HEK293 (cell line): ENCODE results near the gene FAM162B.

Experiments
- CTCF ChIA-PET: fragments of 350-600 bp; formaldehyde crosslinking; extraction: SDS; loops from one replicate; lab custom pipeline; 2021; ENCODE audit warnings: antibody characterized with exemption; lab: Yijun Ruan, JAX
- POLR2A ChIA-PET: fragments of 300-600 bp; formaldehyde crosslinking; extraction: SDS; loops from one replicate; lab custom pipeline; 2020; ENCODE audit warnings: antibody characterized with exemption, inconsistent platforms; lab: Yijun Ruan, JAX
- H3K27ac ChIP-seq: fragments of 200-500 bp; sonication (Bioruptor generic); 2 replicates; pipeline ENCODE4 v1.5.1; 2014; ENCODE audit warnings: low read depth, low read length, control low read depth, inconsistent platforms; ENCODE audit errors: extremely low read depth
- H3K36me3 ChIP-seq, 2 experiments: fragments of 200-500 bp in 1 of 2; sonication (Bioruptor generic) in 1 of 2; 1 replicate in 1 of 2; 2 replicates in 1 of 2; pipeline ENCODE4 v1.5.1; 2014 to 2017; ENCODE audit warnings: inconsistent platforms in 2 of 2, low read length in 2 of 2; ENCODE audit not compliant: control insufficient read depth in 2 of 2, insufficient read depth in 1 of 2
- H3K4me1 ChIP-seq: fragments of 200-500 bp; sonication (Bioruptor generic); 2 replicates; pipeline ENCODE4 v1.5.1; 2014; ENCODE audit warnings: mild to moderate bottlenecking, low read length, inconsistent platforms; ENCODE audit not compliant: control insufficient read depth, insufficient read depth
- H3K4me3 ChIP-seq: 2 replicates; pipeline ENCODE4 v1.5.1; 2011; ENCODE audit warnings: low read depth, mild to moderate bottlenecking, control low read depth, low read length, moderate library complexity
- H3K9me3 ChIP-seq: fragments of 200-500 bp; sonication (Bioruptor generic); 2 replicates; pipeline ENCODE4 v1.5.1; 2014; ENCODE audit warnings: low read depth, low read length, inconsistent platforms; ENCODE audit not compliant: control insufficient read depth, insufficient read depth
- GFI1B ChIP-seq: fragments of 450-650 bp; formaldehyde crosslinking; IDR thresholded peaks from 2 replicates; pipeline ENCODE4 v1.5.1; 2016; ENCODE audit warnings: missing biosample characterization, missing genetic modification characterization
- GLIS1 ChIP-seq: fragments of 450-650 bp; formaldehyde crosslinking; IDR thresholded peaks from 2 replicates; pipeline ENCODE4 v1.5.1; 2016; ENCODE audit warnings: missing biosample characterization, missing genetic modification characterization
- GLIS2 ChIP-seq: fragments of 450-650 bp; formaldehyde crosslinking; IDR thresholded peaks from 2 replicates; pipeline ENCODE4 v1.5.1; 2016; ENCODE audit warnings: missing biosample characterization, missing genetic modification characterization
- INSM2 ChIP-seq: fragments of 450-650 bp; formaldehyde crosslinking; IDR thresholded peaks from 2 replicates; pipeline ENCODE4 v1.5.1; 2016; ENCODE audit warnings: missing biosample characterization, missing genetic modification characterization
- KLF1 ChIP-seq: fragments of 450-650 bp; formaldehyde crosslinking; IDR thresholded peaks from 2 replicates; pipeline ENCODE4 v1.5.1; 2016; ENCODE audit warnings: missing biosample characterization, missing genetic modification characterization
- SP2 ChIP-seq: fragments of 450-650 bp; formaldehyde crosslinking; IDR thresholded peaks from 2 replicates; pipeline ENCODE4 v1.5.1; 2016; ENCODE audit warnings: missing biosample characterization, missing genetic modification characterization
- ZFP3 ChIP-seq: fragments of 450-650 bp; formaldehyde crosslinking; IDR thresholded peaks from 2 replicates; pipeline ENCODE4 v1.5.1; 2016; ENCODE audit warnings: low read depth, missing biosample characterization, missing genetic modification characterization
- ZNF132 ChIP-seq: fragments of 450-650 bp; formaldehyde crosslinking; IDR thresholded peaks from 2 replicates; pipeline ENCODE4 v1.5.1; 2017; ENCODE audit warnings: missing biosample characterization, missing genetic modification characterization, borderline replicate concordance
- ZNF157 ChIP-seq: fragments of 450-650 bp; formaldehyde crosslinking; IDR thresholded peaks from 2 replicates; pipeline ENCODE4 v1.5.1; 2016; ENCODE audit warnings: missing biosample characterization, missing genetic modification characterization
- ZNF169 ChIP-seq: fragments of 450-650 bp; formaldehyde crosslinking; IDR thresholded peaks from 2 replicates; pipeline ENCODE4 v1.5.1; 2016; ENCODE audit warnings: missing biosample characterization, missing genetic modification characterization
- ZNF174 ChIP-seq: fragments of 450-650 bp; formaldehyde crosslinking; IDR thresholded peaks from 2 replicates; pipeline ENCODE4 v1.5.0; 2017; ENCODE audit warnings: missing biosample characterization, mild to moderate bottlenecking, missing genetic modification characterization
- ZNF239 ChIP-seq: fragments of 450-650 bp; formaldehyde crosslinking; IDR thresholded peaks from 2 replicates; pipeline ENCODE4 v1.5.1; 2016; ENCODE audit warnings: missing biosample characterization, missing genetic modification characterization
- ZNF248 ChIP-seq: fragments of 450-650 bp; formaldehyde crosslinking; IDR thresholded peaks from 2 replicates; pipeline ENCODE4 v1.5.1; 2017; ENCODE audit warnings: missing biosample characterization, missing genetic modification characterization
- ZNF311 ChIP-seq: fragments of 450-650 bp; formaldehyde crosslinking; IDR thresholded peaks from 2 replicates; pipeline ENCODE4 v1.5.1; 2017; ENCODE audit warnings: missing biosample characterization, missing genetic modification characterization, borderline replicate concordance
- ZNF354C ChIP-seq: fragments of 450-650 bp; formaldehyde crosslinking; IDR thresholded peaks from 2 replicates; pipeline ENCODE4 v1.5.1; 2016; ENCODE audit warnings: missing biosample characterization, missing genetic modification characterization, low read depth, borderline replicate concordance
- ZNF416 ChIP-seq: fragments of 450-650 bp; formaldehyde crosslinking; IDR thresholded peaks from 2 replicates; pipeline ENCODE4 v1.5.1; 2016; ENCODE audit warnings: missing biosample characterization, missing genetic modification characterization
- ZNF423 ChIP-seq: fragments of 450-650 bp; formaldehyde crosslinking; IDR thresholded peaks from 2 replicates; pipeline ENCODE4 v1.5.1; 2016; ENCODE audit warnings: missing biosample characterization, missing genetic modification characterization
- ZNF433 ChIP-seq: fragments of 450-650 bp; formaldehyde crosslinking; IDR thresholded peaks from 2 replicates; pipeline ENCODE4 v1.5.1; 2016; ENCODE audit warnings: missing biosample characterization, missing genetic modification characterization, low read depth
- ZNF529 ChIP-seq: fragments of 450-650 bp; formaldehyde crosslinking; IDR thresholded peaks from 2 replicates; pipeline ENCODE4 v1.5.1; 2017; ENCODE audit warnings: missing genetic modification characterization, missing biosample characterization; ENCODE audit not compliant: insufficient replicate concordance
- ZNF561 ChIP-seq: fragments of 450-650 bp; IDR thresholded peaks from 2 replicates; pipeline ENCODE4 v1.5.1; 2018; ENCODE audit warnings: missing biosample characterization, missing genetic modification characterization, borderline replicate concordance
- ZNF596 ChIP-seq: fragments of 450-650 bp; IDR thresholded peaks from 2 replicates; pipeline ENCODE4 v1.5.0; 2018; ENCODE audit warnings: missing biosample characterization, mild to moderate bottlenecking, missing genetic modification characterization, moderate library complexity
- ZNF645 ChIP-seq: fragments of 450-650 bp; formaldehyde crosslinking; IDR thresholded peaks from 2 replicates; pipeline ENCODE4; 2016; ENCODE audit warnings: missing biosample characterization, missing genetic modification characterization
- ZNF660 ChIP-seq: fragments of 450-650 bp; IDR thresholded peaks from 2 replicates; pipeline ENCODE4 v1.5.1; 2018; ENCODE audit warnings: missing biosample characterization, mild to moderate bottlenecking, missing genetic modification characterization
- ZNF664 ChIP-seq: fragments of 450-650 bp; formaldehyde crosslinking; IDR thresholded peaks from 2 replicates; pipeline ENCODE4 v1.5.1; 2016; ENCODE audit warnings: missing biosample characterization, missing genetic modification characterization
- ZNF830 ChIP-seq: fragments of 450-650 bp; IDR thresholded peaks from 2 replicates; pipeline ENCODE4 v1.5.0; 2018; ENCODE audit warnings: missing biosample characterization, missing genetic modification characterization, low read depth, mild to moderate bottlenecking, moderate library complexity
- ZSCAN18 ChIP-seq: fragments of 450-650 bp; formaldehyde crosslinking; IDR thresholded peaks from 2 replicates; pipeline ENCODE4 v1.5.1; 2016; ENCODE audit warnings: missing biosample characterization, missing genetic modification characterization
- TF ChIP-seq, protein P1 (sequence below): fragments of 450-650 bp; formaldehyde crosslinking; IDR thresholded peaks from 2 replicates; pipeline ENCODE4 v1.5.1; 2016; ENCODE audit warnings: missing biosample characterization, missing genetic modification characterization
- TF ChIP-seq, protein P2 (sequence below): fragments of 450-650 bp; formaldehyde crosslinking; optimal IDR thresholded peaks from 2 replicates; pipeline ENCODE3; 2016; ENCODE audit warnings: missing biosample characterization, mild to moderate bottlenecking, missing genetic modification characterization

FAM162B gene

GRCh38 chr6:116773886-116774285, 8.4 kb upstream of the FAM162B start:
- ChIA-PET CTCF (interaction anchor here (0.6 kb wide), 2 partner anchors 62 to 196 kb away, joined by 3 to 5 read pairs; no protein-coding TSS in a partner anchor), POLR2A (no interaction called here)
- no peak for TF ChIP-seq ZNF169
- TF ChIP-seq ZNF660 (tag by site-specific recombination) = no peak
- no peak for TF ChIP-seq SP2 (tag by site-specific recombination)
- TF ChIP-seq ZNF423 (tag by site-specific recombination) = no peak
- no peak for TF ChIP-seq ZNF529 (tag by site-specific recombination)
- TF ChIP-seq KLF1 (tag by site-specific recombination) = no peak
- TF ChIP-seq ZNF132 = no peak
- no peak for TF ChIP-seq ZNF174 (tag by site-specific recombination)
- TF ChIP-seq ZNF645 (tag by site-specific recombination) = no peak
- TF ChIP-seq ZNF596 = no peak
- no peak for TF ChIP-seq ZNF664 (tag by site-specific recombination)
- TF ChIP-seq ZNF433 (tag by site-specific recombination) = no peak
- TF ChIP-seq ZNF561 (tag by site-specific recombination) = no peak
- H3K4me3 ChIP-seq = no peak overlapping the region
- no peaks in the 10 kb centered on the region for H3K4me1 ChIP-seq
- H3K27ac ChIP-seq = no peak overlapping the region
- no peaks in the 10 kb centered on the region for H3K36me3 ChIP-seq
- no peaks in the 10 kb centered on the region for H3K9me3 ChIP-seq

GRCh38 chr6:116772450-116772849, 6.9 kb upstream of the FAM162B start:
- Histone ChIP-seq H3K36me3 (no peaks in the 10 kb centered on the region), H3K4me1 (no peaks in the 10 kb centered on the region), H3K4me3 (no peak overlapping the region), H3K27ac (no peak overlapping the region), H3K9me3 (no peaks in the 10 kb centered on the region)
- TF ChIP-seq ZNF416 (no peak), ZNF157 (tag by site-specific recombination) (no peak)
- TF ChIP-seq, protein P1, sequence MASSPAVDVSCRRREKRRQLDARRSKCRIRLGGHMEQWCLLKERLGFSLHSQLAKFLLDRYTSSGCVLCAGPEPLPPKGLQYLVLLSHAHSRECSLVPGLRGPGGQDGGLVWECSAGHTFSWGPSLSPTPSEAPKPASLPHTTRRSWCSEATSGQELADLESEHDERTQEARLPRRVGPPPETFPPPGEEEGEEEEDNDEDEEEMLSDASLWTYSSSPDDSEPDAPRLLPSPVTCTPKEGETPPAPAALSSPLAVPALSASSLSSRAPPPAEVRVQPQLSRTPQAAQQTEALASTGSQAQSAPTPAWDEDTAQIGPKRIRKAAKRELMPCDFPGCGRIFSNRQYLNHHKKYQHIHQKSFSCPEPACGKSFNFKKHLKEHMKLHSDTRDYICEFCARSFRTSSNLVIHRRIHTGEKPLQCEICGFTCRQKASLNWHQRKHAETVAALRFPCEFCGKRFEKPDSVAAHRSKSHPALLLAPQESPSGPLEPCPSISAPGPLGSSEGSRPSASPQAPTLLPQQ = no peak
- CTCF ChIA-PET = interaction anchor here (0.6 to 4.3 kb wide), 2 partner anchors 74 to 504 kb away, joined by 3 to 16 read pairs; no protein-coding TSS in a partner anchor
- POLR2A ChIA-PET = no interaction called here

DNA sequence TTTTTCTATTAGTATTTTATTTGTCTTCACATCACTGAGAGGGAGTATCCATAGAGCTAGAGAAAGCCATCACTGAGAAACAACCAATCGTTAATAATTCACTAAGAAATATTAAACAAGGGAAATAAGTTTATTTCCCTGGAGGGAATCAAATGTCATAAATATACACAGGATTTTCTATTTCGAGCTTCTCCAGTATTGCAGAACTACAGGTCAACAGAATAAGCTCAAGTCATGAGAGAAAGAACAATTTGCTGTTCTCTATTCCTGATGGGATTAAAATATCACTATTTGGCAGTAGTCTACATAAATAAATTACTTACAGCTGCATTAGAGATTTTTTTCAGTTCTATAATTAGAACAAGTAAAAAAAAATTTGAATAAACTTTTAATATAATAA, 2.2 kb upstream of the FAM162B start:
- Histone ChIP-seq H3K4me1 (no peaks in the 10 kb centered on the region), H3K27ac (no peak overlapping the region), H3K9me3 (no peaks in the 10 kb centered on the region), H3K36me3 (no peaks in the 10 kb centered on the region), H3K4me3 (no peak overlapping the region)
- ChIA-PET CTCF (interaction anchor here (0.6 to 4.7 kb wide), 6 partner anchors 8 to 499 kb away, joined by 3 to 27 read pairs (median 4); no protein-coding TSS in a partner anchor), POLR2A (no interaction called here)
- TF ChIP-seq ZNF248 (tag by site-specific recombination) (no peak), ZFP3 (no peak), GFI1B (tag by site-specific recombination) (no peak), ZNF354C (tag by site-specific recombination) (no peak), GLIS2 (tag by site-specific recombination) (no peak), ZNF311 (tag by site-specific recombination) (no peak), GLIS1 (tag by site-specific recombination) (no peak), INSM2 (tag by site-specific recombination) (no peak), ZNF239 (tag by site-specific recombination) (no peak), ZNF830 (no peak), ZSCAN18 (tag by site-specific recombination) (no peak)
- TF ChIP-seq, protein P2, sequence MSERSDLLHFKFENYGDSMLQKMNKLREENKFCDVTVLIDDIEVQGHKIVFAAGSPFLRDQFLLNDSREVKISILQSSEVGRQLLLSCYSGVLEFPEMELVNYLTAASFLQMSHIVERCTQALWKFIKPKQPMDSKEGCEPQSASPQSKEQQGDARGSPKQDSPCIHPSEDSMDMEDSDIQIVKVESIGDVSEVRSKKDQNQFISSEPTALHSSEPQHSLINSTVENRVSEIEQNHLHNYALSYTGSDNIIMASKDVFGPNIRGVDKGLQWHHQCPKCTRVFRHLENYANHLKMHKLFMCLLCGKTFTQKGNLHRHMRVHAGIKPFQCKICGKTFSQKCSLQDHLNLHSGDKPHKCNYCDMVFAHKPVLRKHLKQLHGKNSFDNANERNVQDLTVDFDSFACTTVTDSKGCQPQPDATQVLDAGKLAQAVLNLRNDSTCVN = no peak
